ENCODE results near the gene PDE6A.

The PDE6A gene

GRCh38 chr5:149870697-149871096 is 73.9 kb downstream of the PDE6A start:
- DNase-seq (ENCODE audit: extremely low read depth, low read depth), result no peak
- no peak for TF ChIP-seq CTCF (IDR thresholded peaks at IDR 0.05; ENCODE audit: low read depth, low read length, missing control alignments)

DNA sequence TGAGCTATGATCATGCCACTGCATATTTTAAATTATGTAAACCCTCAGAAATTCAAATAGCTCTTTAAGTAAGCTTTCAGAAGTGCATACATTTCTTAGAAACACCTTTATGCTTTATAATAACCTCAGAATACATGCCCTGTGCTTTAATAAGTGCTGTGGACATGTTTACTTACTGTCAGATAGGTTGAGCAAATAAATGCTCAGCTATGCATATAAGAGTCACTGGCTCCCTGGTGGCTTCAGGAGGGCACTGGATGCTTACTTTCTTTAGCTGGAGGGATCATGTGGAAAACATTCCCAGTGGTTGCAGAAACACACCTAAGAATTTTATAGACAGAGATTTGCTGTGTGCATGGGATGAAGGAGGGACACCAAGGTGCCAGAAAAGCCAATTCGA is 74.4 kb downstream of the PDE6A start:
- DNase-seq (ENCODE audit: extremely low read depth, low read depth), result no peak
- H3K4me3 ChIP-seq (replicated peaks; ENCODE audit: low read depth, low read length), result no peak overlapping the region
- no peak for TF ChIP-seq CTCF (IDR thresholded peaks at IDR 0.05; ENCODE audit: low read depth, low read length, missing control alignments)

More at GRCh38 chr5:149870697-149871096, 73.9 kb downstream of the PDE6A start:
- no peak overlapping the region for H3K4me3 ChIP-seq (replicated peaks; ENCODE audit: low read depth, low read length)

DNA sequence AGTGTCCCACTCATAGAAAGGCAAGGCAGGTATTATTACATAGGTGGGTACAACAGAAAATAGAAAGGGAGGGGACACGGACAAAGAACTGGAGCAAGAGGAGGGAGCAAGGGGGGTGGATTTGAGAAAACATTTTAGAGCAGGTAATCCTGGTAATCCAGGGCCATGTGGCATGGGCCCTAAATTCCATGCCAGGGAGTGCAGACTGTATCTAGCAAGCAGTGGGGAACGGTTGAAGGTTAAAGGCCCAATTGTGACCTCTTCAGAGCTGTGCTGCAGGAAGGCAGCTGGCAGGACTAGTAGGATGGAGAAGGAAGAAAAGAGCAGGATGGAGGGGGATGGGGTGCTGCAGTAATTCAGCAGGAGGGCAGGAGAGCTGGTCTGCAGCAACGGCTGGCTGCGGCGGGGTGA is 75.2 kb downstream of the PDE6A start:
- H3K4me3 ChIP-seq (replicated peaks; ENCODE audit: low read depth, low read length), result no peak overlapping the region
- TF ChIP-seq CTCF (IDR thresholded peaks at IDR 0.05; ENCODE audit: low read depth, low read length, missing control alignments), result no peak
- DNase-seq (ENCODE audit: extremely low read depth, low read depth), result no peak

- no peak for TF ChIP-seq CTCF (IDR thresholded peaks at IDR 0.05; ENCODE audit: low read depth, low read length, missing control alignments)
- no peak overlapping the region for H3K4me3 ChIP-seq (replicated peaks; ENCODE audit: low read depth, low read length)
- no peak for DNase-seq (ENCODE audit: extremely low read depth, low read depth)
These were observed 78.8 kb downstream of the PDE6A start for GRCh38 chr5:149865746-149866145.

DNA sequence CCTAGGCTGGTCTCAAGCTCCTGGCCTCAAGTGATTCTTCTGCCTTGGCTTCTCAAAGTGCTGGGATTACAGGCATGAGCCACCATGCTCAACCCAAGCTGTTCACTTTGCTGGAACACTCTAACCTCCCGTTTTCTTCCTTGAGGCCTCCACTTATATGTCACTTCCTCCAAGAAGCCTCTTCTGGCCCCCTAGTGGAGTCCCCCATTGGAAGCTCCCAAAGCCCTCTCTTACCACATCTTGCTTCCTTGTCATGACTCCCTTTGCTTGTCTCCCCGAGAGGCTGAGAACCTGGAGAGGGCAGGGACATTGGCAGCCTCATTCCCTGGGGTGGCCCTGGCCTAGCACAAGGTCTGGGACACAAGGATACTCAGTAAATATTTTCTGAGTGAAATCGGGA is 80.8 kb downstream of the PDE6A start:
- no peak for DNase-seq (ENCODE audit: extremely low read depth, low read depth)
- no peak overlapping the region for H3K4me3 ChIP-seq (replicated peaks; ENCODE audit: low read depth, low read length)
- no peak for TF ChIP-seq CTCF (IDR thresholded peaks at IDR 0.05; ENCODE audit: low read depth, low read length, missing control alignments)

DNA sequence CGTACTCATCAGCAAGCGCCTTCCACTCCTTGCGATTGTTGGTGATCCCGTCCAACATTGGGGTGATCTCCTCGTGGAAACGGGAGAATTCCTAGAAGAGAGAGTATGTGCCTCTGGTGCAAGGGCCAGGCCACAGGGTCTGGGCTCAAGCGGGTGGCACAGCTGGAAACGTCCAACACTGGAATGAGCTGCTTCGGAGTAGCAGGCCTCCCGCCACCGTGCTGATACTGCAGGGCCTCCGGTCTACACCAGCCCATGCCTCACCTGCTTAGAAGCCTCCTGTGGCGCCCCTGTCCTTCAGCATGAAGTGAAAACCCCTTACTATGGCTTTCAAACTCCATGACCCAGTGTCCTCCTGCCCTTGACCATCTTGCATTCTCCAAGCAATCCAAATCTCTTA is 81.4 kb downstream of the PDE6A start:
- TF ChIP-seq CTCF (IDR thresholded peaks at IDR 0.05; ENCODE audit: low read depth, low read length, missing control alignments), result no peak
- DNase-seq (ENCODE audit: extremely low read depth, low read depth), result no peak
- no peak overlapping the region for H3K4me3 ChIP-seq (replicated peaks; ENCODE audit: low read depth, low read length)

GRCh38 chr5:149860801-149861322 is 83.7 kb downstream of the PDE6A start:
- H3K4me3 ChIP-seq (replicated peaks; ENCODE audit: low read depth, low read length), result no peak overlapping the region
- no peak for DNase-seq (ENCODE audit: extremely low read depth, low read depth)
- no peak for TF ChIP-seq CTCF (IDR thresholded peaks at IDR 0.05; ENCODE audit: low read depth, low read length, missing control alignments)
